GM23248 (cell line): ENCODE results near the gene SLIT3. TPM values are rescaled to one million over a fixed set of nuclear protein-coding genes. Genes with fewer than 3 reads are reported as not detected.

Experiments
- DNase-seq: peaks from one replicate; pipeline ENCODE4 v3.0.0-alpha.2; 2015
- H2AFZ ChIP-seq: fragments of 200-600 bp; sonication (generic); 2 replicates; pipeline ENCODE4 v1.6.1; 2016; ENCODE audit warnings: antibody characterized with exemption
- H3F3A ChIP-seq: fragments of 200-600 bp; sonication (generic); 2 replicates; pipeline ENCODE4 v1.6.1; 2016; ENCODE audit warnings: mild to moderate bottlenecking, antibody characterized with exemption, mixed run types; ENCODE audit not compliant: insufficient read depth
- H3K27ac ChIP-seq: fragments of 200-600 bp; sonication (generic); 2 replicates; pipeline ENCODE4 v1.5.1; 2016; ENCODE audit warnings: mild to moderate bottlenecking
- H3K27me3 ChIP-seq: fragments of 200-600 bp; sonication (generic); replicated peaks from 2 replicates; pipeline ENCODE4 v1.6.1; 2016; ENCODE audit warnings: mild to moderate bottlenecking; ENCODE audit not compliant: insufficient read depth
- H3K36me3 ChIP-seq: fragments of 200-600 bp; sonication (generic); 2 replicates; pipeline ENCODE4 v1.6.1; 2016; ENCODE audit warnings: low read depth, mild to moderate bottlenecking
- H3K4me1 ChIP-seq: fragments of 200-600 bp; sonication (generic); 2 replicates; pipeline ENCODE4 v1.6.1; 2016; ENCODE audit warnings: mild to moderate bottlenecking; ENCODE audit not compliant: insufficient read depth
- H3K4me2 ChIP-seq: fragments of 200-600 bp; sonication (generic); one replicate; pipeline ENCODE4 v1.6.1; 2016; ENCODE audit warnings: mild to moderate bottlenecking; ENCODE audit not compliant: unreplicated experiment
- H3K4me3 ChIP-seq: fragments of 200-600 bp; sonication (generic); 2 replicates; pipeline ENCODE4 v1.5.1; 2016; ENCODE audit warnings: mild to moderate bottlenecking
- H3K79me2 ChIP-seq: fragments of 200-600 bp; sonication (generic); 2 replicates; pipeline ENCODE4 v1.6.1; 2016; ENCODE audit warnings: mild to moderate bottlenecking; ENCODE audit not compliant: insufficient read depth
- H3K9ac ChIP-seq: fragments of 200-600 bp; sonication (generic); 2 replicates; pipeline ENCODE4 v1.6.1; 2016; ENCODE audit warnings: mild to moderate bottlenecking
- H3K9me2 ChIP-seq: fragments of 200-600 bp; sonication (generic); 2 replicates; pipeline ENCODE4 v1.6.1; 2016; ENCODE audit warnings: mixed run types, mild to moderate bottlenecking, moderate library complexity; ENCODE audit not compliant: insufficient read depth
- H3K9me3 ChIP-seq: fragments of 200-600 bp; sonication (generic); one replicate; pipeline ENCODE4 v1.6.1; 2017; ENCODE audit warnings: low read depth
- H4K20me1 ChIP-seq: fragments of 200-600 bp; sonication (generic); 2 replicates; pipeline ENCODE4 v1.6.0; 2016; ENCODE audit not compliant: insufficient read depth
- EZH2 ChIP-seq: fragments of 200-600 bp; sonication (generic); IDR thresholded peaks from 2 replicates; pipeline ENCODE4 v1.6.1; 2018; ENCODE audit warnings: antibody characterized with exemption, mild to moderate bottlenecking; ENCODE audit not compliant: insufficient read depth, poor library complexity, severe bottlenecking
- EZH2phosphoT487 ChIP-seq: fragments of 200-600 bp; sonication (generic); IDR thresholded peaks from 2 replicates; pipeline ENCODE4 v1.6.1; 2018; ENCODE audit warnings: antibody characterized with exemption, moderate library complexity, mild to moderate bottlenecking, low read depth; ENCODE audit not compliant: insufficient read depth
- WGBS, 2 experiments: methylation state at CpG; one replicate each; pipeline ENCODE4 v1.1.6; 2015 to 2017; ENCODE audit warnings: low lambda C conversion rate in 2 of 2, low coverage in 1 of 2; ENCODE audit errors: missing lambda C conversion rate in 2 of 2; 5-methylcytosine and 5-hydroxymethylcytosine counted together
- in situ Hi-C: fragments of 300-500 bp; cut with MboI; formaldehyde crosslinking; loops from 2 replicates; pipeline ENCODE4 v1.15.0; 2020
- polyA plus RNA-seq: library from polyadenylated mRNA; unstranded; fragments of >200 nt; fragmentation: Nextera tagmentation; extraction: Ambion mirVana; gene quantifications from 2 replicates; pipeline ENCODE4 v1.2.1, GENCODE V29; 2016
- total RNA-seq: library from RNA; depleted of rRNA; stranded (reverse); fragments of >200 nt; shearing (Covaris generic); gene quantifications from 2 replicates; pipeline ENCODE4 v1.2.3, GENCODE V29; 2014

Gene SLIT3
- total and polyA plus RNA-seq, 2 experiments from 2014 or later: 61.9 to 100 TPM

DNA sequence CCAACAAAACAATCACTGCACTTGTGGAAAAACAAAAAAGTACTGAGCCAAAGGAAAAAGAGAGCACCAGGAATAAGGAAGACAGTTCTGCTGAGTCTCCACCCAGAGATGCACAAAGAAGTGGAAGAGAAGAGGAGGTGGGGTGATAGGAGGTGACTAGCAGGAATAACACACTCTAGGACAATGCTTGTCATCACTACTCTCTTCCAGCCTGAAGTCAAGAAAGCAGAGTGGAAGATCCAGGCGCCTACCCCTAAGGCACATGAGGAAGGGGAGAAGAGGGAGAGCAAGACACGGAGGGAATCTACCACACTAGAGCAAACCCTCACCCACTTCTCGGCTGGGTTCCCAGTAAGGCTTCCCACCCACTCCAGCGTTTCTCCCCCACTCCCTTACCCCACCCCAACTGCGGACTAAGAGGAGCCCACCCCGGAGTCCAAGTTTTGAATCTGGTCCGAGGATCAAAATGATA, 1.7 kb downstream of the SLIT3 start:
- DNase-seq: peak; percentile 67
- H3K27me3 ChIP-seq: no peaks in the 10 kb centered on the region
- H3K9me2 ChIP-seq: no peaks in the 10 kb centered on the region
- TF ChIP-seq EZH2 (no peak), EZH2phosphoT487 (no peak)
- peak overlapping the region; percentile 83 for H3K9ac ChIP-seq
- H3K4me1 ChIP-seq: peaks cover 57% of the 10 kb centered on the region
- peak overlapping the region; percentile 96 for H3K4me2 ChIP-seq
- no peaks in the 10 kb centered on the region for H3K36me3 ChIP-seq
- H3F3A ChIP-seq: peaks cover 47% of the 10 kb centered on the region
- in situ Hi-C loops: no loop called here
- H3K27ac ChIP-seq: peak overlapping the region; percentile 65
- H2AFZ ChIP-seq: peak overlapping the region; percentile 58
- no peaks in the 10 kb centered on the region for H3K9me3 ChIP-seq
- 0 out of 2 replicates have a peak, but pooled peaks cover 4% of the 10 kb centered on the region for H4K20me1 ChIP-seq
- peak overlapping the region; percentile 81 for H3K4me3 ChIP-seq
- H3K79me2 ChIP-seq: peaks cover 51% of the 10 kb centered on the region
- 2% methylated on average over 6 to 7 of the region's 7 CpGs for WGBS, 2 experiments

DNA sequence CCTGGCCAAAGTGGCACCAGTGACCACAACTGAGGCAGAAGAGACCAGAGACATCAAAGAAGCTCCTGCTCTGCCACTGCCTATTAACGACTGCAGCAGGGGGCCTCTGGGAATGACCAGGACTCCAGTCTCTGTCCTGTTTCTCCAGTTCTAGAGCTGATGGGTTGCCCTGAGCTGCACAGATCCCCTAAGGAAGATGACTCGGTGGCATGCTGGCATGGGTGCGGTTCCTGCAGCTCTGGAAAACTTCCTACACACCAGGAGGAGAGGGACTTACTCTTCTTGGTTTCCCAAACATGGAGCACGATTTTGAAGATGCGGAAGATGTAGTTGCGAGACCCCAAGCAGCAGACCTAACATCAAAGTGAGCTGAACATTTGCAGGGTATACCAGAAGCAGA, 2.7 kb downstream of the SLIT3 start:
- Histone ChIP-seq H3K9me3 (no peaks in the 10 kb centered on the region), H3K4me1 (peaks cover 57% of the 10 kb centered on the region), H3K9ac (peak overlapping the region; percentile 83; the same call in 1 of the 2 replicates), H3K4me2 (peak overlapping the region; percentile 96), H3K27ac (peak overlapping the region; percentile 65; the same call in 1 of the 2 replicates), H3K4me3 (peak overlapping the region; percentile 81), H3F3A (peaks cover 47% of the 10 kb centered on the region), H3K27me3 (no peaks in the 10 kb centered on the region), H3K79me2 (peaks cover 62% of the 10 kb centered on the region), H2AFZ (no peak overlapping the region), H4K20me1 (0 out of 2 replicates have a peak, but pooled peaks cover 5% of the 10 kb centered on the region), H3K36me3 (no peaks in the 10 kb centered on the region), H3K9me2 (no peaks in the 10 kb centered on the region)
- TF ChIP-seq EZH2 (no peak), EZH2phosphoT487 (no peak)
- DNase-seq: peak; percentile 56
- WGBS, 2 experiments: 53 to 62% methylated on average over 6 of the region's 6 CpGs
- in situ Hi-C loops: no loop called here

DNA sequence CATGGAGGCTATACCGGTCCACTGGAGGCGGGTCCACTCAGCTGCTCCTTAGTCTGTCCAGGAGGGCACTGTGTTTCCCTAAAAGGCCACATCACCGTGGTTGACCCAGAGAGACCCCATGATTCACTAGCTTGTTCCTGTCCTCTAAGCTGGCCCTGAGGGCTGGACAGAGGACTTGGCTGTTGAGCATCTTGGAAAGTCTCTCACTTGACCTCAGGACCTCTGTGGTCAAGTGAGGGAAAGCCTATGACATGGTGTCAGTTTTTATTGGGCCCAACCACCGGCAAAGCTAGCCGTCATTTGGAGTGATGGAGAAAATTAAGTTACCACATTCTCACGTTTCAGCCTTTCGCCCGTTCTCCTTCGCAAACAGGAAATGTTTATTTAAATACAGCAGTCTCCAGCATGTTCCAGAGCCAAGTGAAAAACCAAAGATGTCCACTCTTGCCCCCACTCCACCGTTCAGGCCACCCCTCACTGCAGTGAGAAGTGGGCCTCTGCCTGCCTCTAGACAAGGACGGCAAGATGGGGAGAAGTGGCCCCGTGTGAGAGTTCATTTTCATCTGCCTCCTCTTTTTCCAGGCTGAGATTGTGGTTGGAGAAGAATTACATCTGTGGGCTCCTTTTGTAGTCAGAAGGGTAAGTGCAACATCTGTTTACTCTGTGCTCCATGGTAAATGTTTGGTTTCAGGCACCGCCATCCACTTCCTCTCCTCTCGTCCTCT, 4.4 kb downstream of the SLIT3 start:
- H3K79me2 ChIP-seq: peaks cover 78% of the 10 kb centered on the region
- H3K9me3 ChIP-seq: no peaks in the 10 kb centered on the region
- peaks cover 34% of the 10 kb centered on the region for H3F3A ChIP-seq
- H3K36me3 ChIP-seq: no peaks in the 10 kb centered on the region
- H3K9me2 ChIP-seq: no peaks in the 10 kb centered on the region
- H3K9ac ChIP-seq: peak overlapping the region; percentile 44
- H3K4me2 ChIP-seq: peak overlapping the region; percentile 38
- DNase-seq: peak; percentile 77
- H3K4me1 ChIP-seq: peaks cover 43% of the 10 kb centered on the region
- WGBS, 2 experiments: 26 to 29% methylated on average over 14 of the region's 14 CpGs
- H4K20me1 ChIP-seq: 0 out of 2 replicates have a peak, but pooled peaks cover 5% of the 10 kb centered on the region
- H2AFZ ChIP-seq: no peak overlapping the region
- TF ChIP-seq EZH2phosphoT487 (no peak), EZH2 (no peak)
- peak overlapping the region; percentile 62 for H3K27ac ChIP-seq
- H3K27me3 ChIP-seq: no peaks in the 10 kb centered on the region
- in situ Hi-C loops: no loop called here
- H3K4me3 ChIP-seq: 0 out of 2 replicates have a peak overlapping the region, but pooled peaks have one; percentile 2

DNA sequence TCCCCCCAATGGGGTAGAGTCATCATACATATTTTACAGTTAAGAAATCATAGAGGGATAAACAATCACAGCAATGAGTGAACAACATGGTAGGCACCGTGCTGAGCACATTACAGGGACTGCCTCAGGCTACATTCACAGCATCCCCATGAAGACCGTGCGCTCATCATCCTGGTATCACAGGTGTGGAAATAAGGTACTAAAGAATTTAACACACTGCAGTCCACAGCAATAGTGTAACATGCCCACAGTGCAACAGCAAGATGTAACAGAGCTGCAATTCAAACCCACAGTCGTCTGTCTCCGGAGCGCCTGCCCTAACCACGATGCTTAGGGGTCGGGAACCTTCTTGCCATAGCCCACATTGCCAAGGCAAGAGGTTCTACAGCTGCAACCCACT, 5.6 kb downstream of the SLIT3 start:
- DNase-seq: no peak
- H3K79me2 ChIP-seq: peaks cover 91% of the 10 kb centered on the region
- H3K4me3 ChIP-seq: no peak overlapping the region
- 0 out of 2 replicates have a peak, but pooled peaks cover 5% of the 10 kb centered on the region for H4K20me1 ChIP-seq
- H3K9me2 ChIP-seq: no peaks in the 10 kb centered on the region
- in situ Hi-C loops: no loop called here
- WGBS, 2 experiments: 82 to 84% methylated on average over 8 of the region's 8 CpGs
- no peaks in the 10 kb centered on the region for H3K27me3 ChIP-seq
- no peak overlapping the region for H2AFZ ChIP-seq
- no peak overlapping the region for H3K4me2 ChIP-seq
- H3K27ac ChIP-seq: peak overlapping the region; percentile 33; the same call in 1 of the 2 replicates
- H3K36me3 ChIP-seq: no peaks in the 10 kb centered on the region
- H3K4me1 ChIP-seq: peaks cover 38% of the 10 kb centered on the region
- TF ChIP-seq EZH2phosphoT487 (no peak), EZH2 (no peak)
- no peak overlapping the region for H3K9ac ChIP-seq
- no peaks in the 10 kb centered on the region for H3K9me3 ChIP-seq
- peaks cover 34% of the 10 kb centered on the region for H3F3A ChIP-seq
